Activated B cell treated with CpG ODN at 0.5 μM for 24 hours (primary cell): ENCODE data around the gene EIF2B5. TPM values are rescaled to one million over a fixed set of nuclear protein-coding genes. Genes with fewer than 3 reads are reported as not detected.

Source experiments
- ATAC-seq: fragments of 200-7000 bp; cut with Tn5 transposase; one replicate; pipeline ENCODE4 v1.10.0; 2021; ENCODE audit warnings: low read depth, mild to moderate bottlenecking, moderate library complexity
- CTCF ChIA-PET: fragments of 350-600 bp; sonication (Branson Sonifier 250); formaldehyde crosslinking; loops from one replicate; lab custom pipeline; 2021; ENCODE audit warnings: antibody characterized with exemption; lab: Charles Lee
- POLR2A ChIA-PET: fragments of 350-600 bp; sonication (Branson Sonifier 250); formaldehyde crosslinking; loops from one replicate; lab custom pipeline; 2021; ENCODE audit warnings: antibody characterized with exemption; lab: Charles Lee
- DNase-seq: peaks from one replicate; pipeline ENCODE4 v3.0.0; 2022
- H3K27ac Mint-ChIP-seq: one replicate; pipeline ENCODE4 v1.8.0; 2020; ENCODE audit warnings: mixed read lengths
- H3K27me3 Mint-ChIP-seq: one replicate; pipeline ENCODE4 v1.8.0; 2021; ENCODE audit warnings: mixed read lengths
- H3K36me3 Mint-ChIP-seq: one replicate; pipeline ENCODE4 v1.8.0; 2021; ENCODE audit warnings: low read depth, mixed read lengths
- H3K4me1 Mint-ChIP-seq: one replicate; pipeline ENCODE4 v1.8.0; 2021; ENCODE audit warnings: mixed read lengths
- H3K4me3 Mint-ChIP-seq: one replicate; pipeline ENCODE4 v1.8.0; 2020; ENCODE audit warnings: mild to moderate bottlenecking, mixed read lengths
- H3K9me3 Mint-ChIP-seq: one replicate; pipeline ENCODE4 v1.8.0; 2020; ENCODE audit warnings: mixed read lengths
- intact Hi-C: fragments of 100-400 bp; cut with micrococcal nuclease; formaldehyde crosslinking; loops from one replicate; pipeline ENCODE4 v1.15.1; 2024
- total RNA-seq: library from RNA; stranded (reverse); gene quantifications from 2 replicates; pipeline ENCODE4 v1.2.3, GENCODE V29; 2022
- TF ChIP-seq, protein P1 (sequence below): fragments of 200-600 bp; IDR thresholded peaks from one replicate; pipeline ENCODE4 v1.8.0; 2022; ENCODE audit warnings: antibody characterized with exemption, mild to moderate bottlenecking

EIF2B5 gene
- total RNA-seq, 1 donor from 2014 or later, result 74.2 TPM

DNA sequence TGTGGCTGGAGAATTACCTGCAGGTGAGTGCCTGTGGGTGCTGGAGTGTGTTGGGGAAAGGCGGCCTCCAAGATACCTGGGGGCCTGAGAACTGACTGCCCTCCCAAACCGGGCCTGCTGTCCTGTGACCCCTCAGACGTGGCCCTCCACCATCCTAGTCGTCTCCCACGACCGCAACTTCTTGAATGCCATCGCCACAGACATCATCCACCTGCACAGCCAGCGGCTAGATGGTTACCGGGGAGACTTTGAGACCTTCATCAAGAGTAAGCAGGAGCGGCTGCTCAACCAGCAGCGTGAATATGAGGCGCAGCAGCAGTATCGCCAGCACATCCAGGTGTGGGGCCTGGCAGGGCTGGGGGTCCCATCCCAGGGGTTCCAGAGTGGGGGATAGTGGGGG is 54.3 kb downstream of the EIF2B5 start:
- no peak overlapping the region for H3K27ac Mint-ChIP-seq
- H3K27me3 Mint-ChIP-seq, result no peaks in the 10 kb centered on the region
- POLR2A ChIA-PET, result no interaction called here
- H3K36me3 Mint-ChIP-seq, result peaks cover 80% of the 10 kb centered on the region
- no peak overlapping the region for H3K4me3 Mint-ChIP-seq
- intact Hi-C loops, result no loop called here
- peaks cover 40% of the 10 kb centered on the region for H3K4me1 Mint-ChIP-seq
- no peak for DNase-seq
- TF ChIP-seq, protein P1, sequence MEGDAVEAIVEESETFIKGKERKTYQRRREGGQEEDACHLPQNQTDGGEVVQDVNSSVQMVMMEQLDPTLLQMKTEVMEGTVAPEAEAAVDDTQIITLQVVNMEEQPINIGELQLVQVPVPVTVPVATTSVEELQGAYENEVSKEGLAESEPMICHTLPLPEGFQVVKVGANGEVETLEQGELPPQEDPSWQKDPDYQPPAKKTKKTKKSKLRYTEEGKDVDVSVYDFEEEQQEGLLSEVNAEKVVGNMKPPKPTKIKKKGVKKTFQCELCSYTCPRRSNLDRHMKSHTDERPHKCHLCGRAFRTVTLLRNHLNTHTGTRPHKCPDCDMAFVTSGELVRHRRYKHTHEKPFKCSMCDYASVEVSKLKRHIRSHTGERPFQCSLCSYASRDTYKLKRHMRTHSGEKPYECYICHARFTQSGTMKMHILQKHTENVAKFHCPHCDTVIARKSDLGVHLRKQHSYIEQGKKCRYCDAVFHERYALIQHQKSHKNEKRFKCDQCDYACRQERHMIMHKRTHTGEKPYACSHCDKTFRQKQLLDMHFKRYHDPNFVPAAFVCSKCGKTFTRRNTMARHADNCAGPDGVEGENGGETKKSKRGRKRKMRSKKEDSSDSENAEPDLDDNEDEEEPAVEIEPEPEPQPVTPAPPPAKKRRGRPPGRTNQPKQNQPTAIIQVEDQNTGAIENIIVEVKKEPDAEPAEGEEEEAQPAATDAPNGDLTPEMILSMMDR, result no peak
- no peaks in the 10 kb centered on the region for H3K9me3 Mint-ChIP-seq
- CTCF ChIA-PET, result no interaction called here
- no peak for ATAC-seq

DNA sequence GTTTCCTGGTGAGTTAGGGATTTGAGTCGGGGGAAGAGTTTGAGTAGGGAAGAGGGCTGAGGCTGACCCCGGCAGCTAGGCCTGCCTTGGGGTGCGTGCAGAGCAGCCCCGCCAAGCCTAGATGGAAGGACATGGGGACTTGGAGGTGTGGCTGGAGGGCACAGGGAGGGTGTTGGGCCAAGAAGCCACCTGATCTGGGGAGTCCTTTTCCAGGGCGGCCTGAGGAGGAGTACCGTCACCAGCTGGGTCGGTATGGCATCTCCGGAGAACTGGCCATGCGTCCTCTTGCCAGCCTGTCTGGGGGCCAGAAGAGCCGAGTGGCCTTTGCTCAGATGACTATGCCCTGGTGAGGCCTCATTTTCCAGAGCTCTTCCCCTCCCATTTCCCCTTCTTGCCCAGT is 57.7 kb downstream of the EIF2B5 start:
- H3K27ac Mint-ChIP-seq, result no peak overlapping the region
- ChIA-PET POLR2A (no interaction called here), CTCF (no interaction called here)
- no peak overlapping the region for H3K4me3 Mint-ChIP-seq
- DNase-seq, result no peak
- no peaks in the 10 kb centered on the region for H3K27me3 Mint-ChIP-seq
- intact Hi-C loops, result no loop called here
- TF ChIP-seq, protein P1, result no peak
- H3K4me1 Mint-ChIP-seq, result peaks cover 14% of the 10 kb centered on the region
- no peak for ATAC-seq
- H3K36me3 Mint-ChIP-seq, result peaks cover 80% of the 10 kb centered on the region
- no peaks in the 10 kb centered on the region for H3K9me3 Mint-ChIP-seq

DNA sequence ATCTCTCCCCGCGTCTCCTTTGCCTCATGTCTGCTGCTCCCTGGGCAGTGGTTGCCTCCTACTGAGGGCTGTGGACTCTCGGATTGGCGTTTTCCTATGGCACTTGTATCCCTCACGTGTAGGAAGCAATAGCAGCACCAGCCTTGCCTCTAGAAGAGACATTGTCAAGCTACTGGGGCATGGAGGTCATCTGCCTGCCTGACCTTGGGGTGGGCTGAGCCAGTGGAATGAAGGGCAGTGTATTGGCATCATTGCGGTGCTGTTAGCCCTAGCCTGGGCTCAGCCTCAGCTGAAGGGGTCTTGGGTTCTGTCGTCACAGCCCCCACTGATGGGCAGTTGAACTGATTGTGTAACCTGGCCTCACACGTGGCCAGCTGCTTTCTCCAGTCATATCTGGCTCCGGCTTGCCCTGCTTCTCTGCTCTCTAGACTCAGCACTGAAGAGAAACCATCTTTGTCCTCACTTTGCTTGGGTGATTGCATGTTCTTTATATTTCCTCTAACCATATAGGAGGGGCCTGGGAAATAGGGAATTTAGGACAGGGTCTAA is 58.9 kb downstream of the EIF2B5 start:
- Mint-ChIP-seq H3K4me1 (peaks cover 4% of the 10 kb centered on the region), H3K9me3 (no peaks in the 10 kb centered on the region), H3K36me3 (peaks cover 68% of the 10 kb centered on the region), H3K4me3 (no peak overlapping the region), H3K27ac (no peak overlapping the region), H3K27me3 (no peaks in the 10 kb centered on the region)
- intact Hi-C loops, result no loop called here
- ChIA-PET CTCF (no interaction called here), POLR2A (no interaction called here)
- ATAC-seq (no peak), DNase-seq (no peak)
- TF ChIP-seq, protein P1, result no peak

Other genes starting within 250 kb of the EIF2B5 start
- gene ABCC5, start 117.5 kb upstream of the EIF2B5 start, total RNA-seq, result 10.6 and 11.1 TPM in 2 replicates
- not detected in 2 replicates for gene HTR3D, start 103.6 kb upstream of the EIF2B5 start, total RNA-seq
- not detected in 2 replicates for gene HTR3C, start 82.3 kb upstream of the EIF2B5 start, total RNA-seq
- gene HTR3E, start 38.3 kb upstream of the EIF2B5 start, total RNA-seq, result not detected in 2 replicates
- gene DVL3, start 20.0 kb downstream of the EIF2B5 start, total RNA-seq, result 52.1 and 54.2 TPM in 2 replicates
- 169 and 177 TPM in 2 replicates for gene AP2M1, start 39.5 kb downstream of the EIF2B5 start, total RNA-seq
- 78.0 and 86.7 TPM in 2 replicates for gene ABCF3, start 50.8 kb downstream of the EIF2B5 start, total RNA-seq
- 0.42 and 0.76 TPM in 2 replicates for gene VWA5B2, start 94.2 kb downstream of the EIF2B5 start, total RNA-seq
- gene ALG3, start 113.6 kb downstream of the EIF2B5 start, total RNA-seq, result 33.8 and 34.0 TPM in 2 replicates
- 1.9 and 2.9 TPM in 2 replicates for gene EEF1AKMT4, start 114.3 kb downstream of the EIF2B5 start, total RNA-seq
- gene CAMK2N2, start 126.2 kb downstream of the EIF2B5 start, total RNA-seq, result not detected in 2 replicates
- not detected in 2 replicates for gene ECE2, start 140.7 kb downstream of the EIF2B5 start, total RNA-seq
- gene PSMD2, start 163.9 kb downstream of the EIF2B5 start, total RNA-seq, result 206 and 210 TPM in 2 replicates
- gene EIF4G1, start 179.2 kb downstream of the EIF2B5 start, total RNA-seq, result 292 and 319 TPM in 2 replicates
- 4.5 and 5.3 TPM in 2 replicates for gene FAM131A, start 202.2 kb downstream of the EIF2B5 start, total RNA-seq
- 3.4 and 3.5 TPM in 2 replicates for gene CLCN2, start 226.2 kb downstream of the EIF2B5 start, total RNA-seq
- 49.3 and 60.5 TPM in 2 replicates for gene POLR2H, start 226.4 kb downstream of the EIF2B5 start, total RNA-seq
- not detected in 2 replicates for gene THPO, start 242.8 kb downstream of the EIF2B5 start, total RNA-seq
- not detected in 2 replicates for gene CHRD, start 244.7 kb downstream of the EIF2B5 start, total RNA-seq